IMR-90 (cell line): ENCODE results near the gene MFSD12. TPM values are rescaled to one million over a fixed set of nuclear protein-coding genes. Genes with fewer than 3 reads are reported as not detected.

Experiments used
- ATAC-seq: fragments of 200-7000 bp; cut with Tn5 transposase; 2 replicates; pipeline ENCODE4 v1.9.1; 2020; ENCODE audit warnings: low read depth, mild to moderate bottlenecking, moderate library complexity
- BruUV-seq: library from RNA; stranded (reverse); fragments of 400-500 nt; replicated peaks from 2 replicates; lab custom pipeline; 2021; lab: Mats Ljungman, UMichigan
- CTCF ChIA-PET: fragments of 300-600 bp; formaldehyde crosslinking; extraction: SDS; loops from one replicate; lab custom pipeline; 2021; ENCODE audit warnings: antibody characterized with exemption; lab: Yijun Ruan, JAX
- POLR2A ChIA-PET: fragments of 300-600 bp; sonication (Branson Sonifier 250); formaldehyde crosslinking; loops from one replicate; lab custom pipeline; 2022; ENCODE audit warnings: antibody characterized with exemption; ENCODE audit not compliant: unreplicated experiment; lab: Charles Lee
- DNase-seq: peaks from one replicate; pipeline ENCODE4 v3.0.0; 2013
- H2AFZ ChIP-seq: replicated peaks from 2 replicates; pipeline ENCODE3; 2013; ENCODE audit warnings: low read length, mild to moderate bottlenecking; ENCODE audit not compliant: poor library complexity
- H2AK5ac ChIP-seq: 2 replicates; pipeline ENCODE4 v1.6.1; 2013; ENCODE audit warnings: low read depth, low read length, inconsistent platforms
- H2AK9ac ChIP-seq: replicated peaks from 2 replicates; pipeline ENCODE3; 2013; ENCODE audit warnings: mild to moderate bottlenecking, low read depth, low read length, moderate library complexity; ENCODE audit not compliant: poor library complexity
- H2BK120ac ChIP-seq: 2 replicates; pipeline ENCODE4 v1.6.1; 2013; ENCODE audit warnings: low read depth, low read length, inconsistent platforms
- H2BK15ac ChIP-seq: 3 replicates; pipeline ENCODE4 v1.6.1; 2013; ENCODE audit warnings: low read depth, low read length, inconsistent platforms
- H2BK20ac ChIP-seq: 2 replicates; pipeline ENCODE4 v1.6.1; 2013; ENCODE audit warnings: low read depth, mild to moderate bottlenecking, inconsistent platforms, low read length, moderate library complexity
- H2BK5ac ChIP-seq: 2 replicates; pipeline ENCODE4 v1.6.1; 2013; ENCODE audit warnings: mild to moderate bottlenecking, low read depth, low read length, inconsistent platforms; ENCODE audit not compliant: poor library complexity, severe bottlenecking
- H3K14ac ChIP-seq: replicated peaks from 2 replicates; pipeline ENCODE4 v1.6.1; 2013; ENCODE audit warnings: low read depth, low read length, inconsistent platforms
- H3K18ac ChIP-seq: 2 replicates; pipeline ENCODE4 v1.6.1; 2013; ENCODE audit warnings: low read depth, low read length, control low read depth
- H3K23ac ChIP-seq: 2 replicates; pipeline ENCODE4 v1.6.1; 2013; ENCODE audit warnings: low read depth, low read length, inconsistent platforms
- H3K27ac ChIP-seq: 2 replicates; pipeline ENCODE4 v1.5.1; 2013; ENCODE audit warnings: mild to moderate bottlenecking, control low read depth, low read length; ENCODE audit not compliant: insufficient read depth
- H3K27me3 ChIP-seq: 2 replicates; pipeline ENCODE4 v1.6.1; 2013; ENCODE audit warnings: low read length; ENCODE audit not compliant: control insufficient read depth, insufficient read depth
- H3K36me3 ChIP-seq: 2 replicates; pipeline ENCODE4 v1.6.1; 2013; ENCODE audit warnings: low read length, mixed read lengths; ENCODE audit not compliant: control insufficient read depth, insufficient read depth
- H3K4ac ChIP-seq: 2 replicates; pipeline ENCODE4 v1.6.1; 2013; ENCODE audit warnings: low read depth, low read length, inconsistent platforms
- H3K4me1 ChIP-seq: 2 replicates; pipeline ENCODE4 v1.6.1; 2013; ENCODE audit warnings: low read length, mixed read lengths; ENCODE audit not compliant: control insufficient read depth, insufficient read depth
- H3K4me2 ChIP-seq: 2 replicates; pipeline ENCODE4 v1.6.1; 2013; ENCODE audit warnings: low read depth, mild to moderate bottlenecking, control low read depth, low read length, moderate library complexity
- H3K4me3 ChIP-seq: 2 replicates; pipeline ENCODE4 v1.5.1; 2013; ENCODE audit warnings: low read depth, mild to moderate bottlenecking, control low read depth, low read length, moderate library complexity; ENCODE audit not compliant: insufficient read depth
- H3K56ac ChIP-seq: 2 replicates; pipeline ENCODE4 v1.6.1; 2013; ENCODE audit warnings: low read length, inconsistent platforms; ENCODE audit not compliant: insufficient read depth; ENCODE audit errors: extremely low read depth
- H3K79me1 ChIP-seq, 2 experiments: 2 replicates each; pipeline ENCODE4 v1.6.1; 2013; ENCODE audit warnings: low read length in 2 of 2, inconsistent platforms in 1 of 2, low read depth in 1 of 2
- H3K9ac ChIP-seq: 2 replicates; pipeline ENCODE4 v1.6.1; 2013; ENCODE audit warnings: low read depth, low read length, control low read depth
- H3K9me1 ChIP-seq: 2 replicates; pipeline ENCODE4 v1.6.1; 2013; ENCODE audit warnings: low read length, inconsistent platforms; ENCODE audit not compliant: insufficient read depth
- H3K9me3 ChIP-seq: 2 replicates; pipeline ENCODE4 v1.6.1; 2013; ENCODE audit warnings: low read length; ENCODE audit not compliant: control insufficient read depth, insufficient read depth
- H4K20me1 ChIP-seq: 2 replicates; pipeline ENCODE4 v1.6.1; 2013; ENCODE audit warnings: low read length, inconsistent platforms; ENCODE audit not compliant: insufficient read depth
- H4K5ac ChIP-seq: 2 replicates; pipeline ENCODE4 v1.6.1; 2013; ENCODE audit warnings: mild to moderate bottlenecking, low read depth, low read length, control low read depth
- H4K8ac ChIP-seq, 2 experiments: 2 replicates each; pipeline ENCODE4 v1.6.1; 2013; ENCODE audit warnings: low read depth in 2 of 2, low read length in 2 of 2, control low read depth in 1 of 2, inconsistent platforms in 1 of 2
- H4K91ac ChIP-seq: 2 replicates; pipeline ENCODE4 v1.6.1; 2013; ENCODE audit warnings: low read depth, low read length, inconsistent platforms; ENCODE audit not compliant: insufficient read depth
- BHLHE40 ChIP-seq: fragments of 150-350 bp; IDR thresholded peaks from 2 replicates; pipeline ENCODE4 v1.6.1; 2016; ENCODE audit warnings: mild to moderate bottlenecking, low read depth, low read length
- CEBPB ChIP-seq: IDR thresholded peaks from 2 replicates; pipeline ENCODE4 v1.6.1; 2012; ENCODE audit warnings: low read depth, low read length, improper control_type of control experiment
- CHD1 ChIP-seq: IDR thresholded peaks from 2 replicates; pipeline ENCODE4 v1.6.1; 2012; ENCODE audit warnings: low read depth, low read length, improper control_type of control experiment
- FOS ChIP-seq: fragments of 150-350 bp; IDR thresholded peaks from 2 replicates; pipeline ENCODE4 v1.6.1; 2016; ENCODE audit warnings: low read depth, low read length
- MAFK ChIP-seq: IDR thresholded peaks from 2 replicates; pipeline ENCODE4 v1.6.1; 2012; ENCODE audit warnings: low read depth, low read length, improper control_type of control experiment
- MAZ ChIP-seq: IDR thresholded peaks from 2 replicates; pipeline ENCODE4 v1.6.1; 2012; ENCODE audit warnings: low read depth, mild to moderate bottlenecking, low read length, improper control_type of control experiment, moderate library complexity, borderline replicate concordance
- MXI1 ChIP-seq: IDR thresholded peaks from 2 replicates; pipeline ENCODE4 v1.6.1; 2012; ENCODE audit warnings: low read depth, mild to moderate bottlenecking, low read length, moderate library complexity, borderline replicate concordance
- NFE2L2 ChIP-seq: fragments of 150-350 bp; IDR thresholded peaks from 2 replicates; pipeline ENCODE4 v1.6.1; 2016; ENCODE audit warnings: low read depth, mild to moderate bottlenecking, low read length
- POLR2A ChIP-seq: IDR thresholded peaks from 2 replicates; pipeline ENCODE4 v1.6.1; 2012; ENCODE audit warnings: mild to moderate bottlenecking, low read depth, low read length
- RAD21 ChIP-seq: IDR thresholded peaks from 2 replicates; pipeline ENCODE4 v1.6.1; 2012; ENCODE audit warnings: low read length, improper control_type of control experiment
- RCOR1 ChIP-seq: IDR thresholded peaks from 2 replicates; pipeline ENCODE4 v1.6.1; 2012; ENCODE audit warnings: mild to moderate bottlenecking, low read length, improper control_type of control experiment; ENCODE audit not compliant: insufficient replicate concordance
- RFX5 ChIP-seq: IDR thresholded peaks from 2 replicates; pipeline ENCODE4 v1.8.0; 2012; ENCODE audit warnings: low read depth, mild to moderate bottlenecking, low read length, moderate library complexity
- SMC3 ChIP-seq: fragments of 150-350 bp; IDR thresholded peaks from 2 replicates; pipeline ENCODE4 v1.6.1; 2016; ENCODE audit warnings: low read depth, mild to moderate bottlenecking, antibody characterized with exemption, low read length, moderate library complexity
- WGBS, 2 experiments: methylation state at CpG; one replicate each; pipeline versions ENCODE4 v1.1.5 to v1.1.7; 2013; ENCODE audit warnings: missing lambda C conversion rate in 2 of 2; ENCODE audit not compliant: insufficient read length in 1 of 2; ENCODE audit errors: extremely low coverage in 2 of 2; 5-methylcytosine and 5-hydroxymethylcytosine counted together
- dilution Hi-C: fragments of 300-500 bp; cut with HindIII; formaldehyde crosslinking; loops from one replicate; pipeline ENCODE4 v1.14.3; 2018; ENCODE audit warnings: low sequenced_read_pairs; ENCODE audit not compliant: unreplicated experiment
- in situ Hi-C: fragments of 300-500 bp; cut with MboI; formaldehyde crosslinking; loops from 3 replicates; pipeline ENCODE4 v1.14.3; 2019; ENCODE audit warnings: low sequenced_read_pairs, inconsistent platforms, mixed read lengths
- intact Hi-C: fragments of 100-400 bp; cut with micrococcal nuclease; formaldehyde crosslinking; loops from 2 replicates; pipeline ENCODE4 v1.10.0; 2022
- polyA plus RNA-seq, 3 experiments: library from polyadenylated mRNA; depleted of rRNA; stranded (reverse); fragments of >200 nt; gene quantifications; 2 replicates each; pipeline ENCODE4 v1.2.3, GENCODE V29; 2012; ENCODE audit warnings: low replicate concordance in 1 of 3
- total RNA-seq: library from RNA; depleted of rRNA; stranded (reverse); fragments of >200 nt; gene quantifications from 2 replicates; pipeline ENCODE4 v1.2.3, GENCODE V29; 2012
- TF ChIP-seq, protein P1 (sequence below): conservative IDR thresholded peaks from 2 replicates; pipeline ENCODE4 v1.5.1; 2012; ENCODE audit warnings: mild to moderate bottlenecking, low read depth, low read length, improper control_type of control experiment
- TF ChIP-seq, protein P2 (sequence below): fragments of 150-350 bp; IDR thresholded peaks from 2 replicates; pipeline ENCODE4 v1.6.1; 2016; ENCODE audit warnings: low read depth, mild to moderate bottlenecking, low read length, moderate library complexity, borderline replicate concordance
- TF ChIP-seq, protein P3 (sequence below): fragments of 150-350 bp; IDR thresholded peaks from 2 replicates; pipeline ENCODE4 v1.6.1; 2017; ENCODE audit warnings: mild to moderate bottlenecking, antibody characterized with exemption, low read length, low read depth

The MFSD12 gene
- total and polyA plus RNA-seq, 2 of the 4 experiments (the other 2 are of a cell fraction) = 20.4 to 77.2 TPM

DNA sequence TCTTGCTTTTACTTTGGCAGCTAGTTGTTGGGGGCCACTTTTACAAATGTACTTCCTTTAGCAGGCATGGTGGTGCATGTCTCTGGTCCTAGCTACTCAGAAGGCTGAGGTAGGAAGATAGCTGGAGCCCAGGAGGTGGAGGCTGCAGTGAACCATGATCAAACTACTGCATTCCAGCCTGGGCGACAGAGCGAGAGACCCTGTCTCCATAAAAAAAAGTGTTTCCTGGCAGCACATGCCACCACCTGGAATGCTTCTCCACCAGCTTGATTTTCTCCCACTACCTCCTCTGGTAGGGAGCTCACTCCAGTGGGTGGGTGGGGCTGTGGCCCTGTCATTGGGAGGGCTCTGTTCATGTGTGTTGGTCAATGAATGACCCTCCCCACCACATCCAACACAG is 38.7 kb downstream of the MFSD12 start:
- no peak overlapping the region for H2AK9ac ChIP-seq
- no peak overlapping the region for H3K4me2 ChIP-seq
- H3K4ac ChIP-seq = no peak overlapping the region
- BruUV-seq = no TSS peak
- H2BK15ac ChIP-seq = no peak overlapping the region
- TF ChIP-seq, protein P1, sequence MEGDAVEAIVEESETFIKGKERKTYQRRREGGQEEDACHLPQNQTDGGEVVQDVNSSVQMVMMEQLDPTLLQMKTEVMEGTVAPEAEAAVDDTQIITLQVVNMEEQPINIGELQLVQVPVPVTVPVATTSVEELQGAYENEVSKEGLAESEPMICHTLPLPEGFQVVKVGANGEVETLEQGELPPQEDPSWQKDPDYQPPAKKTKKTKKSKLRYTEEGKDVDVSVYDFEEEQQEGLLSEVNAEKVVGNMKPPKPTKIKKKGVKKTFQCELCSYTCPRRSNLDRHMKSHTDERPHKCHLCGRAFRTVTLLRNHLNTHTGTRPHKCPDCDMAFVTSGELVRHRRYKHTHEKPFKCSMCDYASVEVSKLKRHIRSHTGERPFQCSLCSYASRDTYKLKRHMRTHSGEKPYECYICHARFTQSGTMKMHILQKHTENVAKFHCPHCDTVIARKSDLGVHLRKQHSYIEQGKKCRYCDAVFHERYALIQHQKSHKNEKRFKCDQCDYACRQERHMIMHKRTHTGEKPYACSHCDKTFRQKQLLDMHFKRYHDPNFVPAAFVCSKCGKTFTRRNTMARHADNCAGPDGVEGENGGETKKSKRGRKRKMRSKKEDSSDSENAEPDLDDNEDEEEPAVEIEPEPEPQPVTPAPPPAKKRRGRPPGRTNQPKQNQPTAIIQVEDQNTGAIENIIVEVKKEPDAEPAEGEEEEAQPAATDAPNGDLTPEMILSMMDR = no peak
- no peak for TF ChIP-seq MAFK
- no peak for TF ChIP-seq NFE2L2
- no peak for TF ChIP-seq RAD21
- TF ChIP-seq RCOR1 = no peak
- no peak for TF ChIP-seq FOS
- no peak for TF ChIP-seq MXI1
- TF ChIP-seq, protein P2, sequence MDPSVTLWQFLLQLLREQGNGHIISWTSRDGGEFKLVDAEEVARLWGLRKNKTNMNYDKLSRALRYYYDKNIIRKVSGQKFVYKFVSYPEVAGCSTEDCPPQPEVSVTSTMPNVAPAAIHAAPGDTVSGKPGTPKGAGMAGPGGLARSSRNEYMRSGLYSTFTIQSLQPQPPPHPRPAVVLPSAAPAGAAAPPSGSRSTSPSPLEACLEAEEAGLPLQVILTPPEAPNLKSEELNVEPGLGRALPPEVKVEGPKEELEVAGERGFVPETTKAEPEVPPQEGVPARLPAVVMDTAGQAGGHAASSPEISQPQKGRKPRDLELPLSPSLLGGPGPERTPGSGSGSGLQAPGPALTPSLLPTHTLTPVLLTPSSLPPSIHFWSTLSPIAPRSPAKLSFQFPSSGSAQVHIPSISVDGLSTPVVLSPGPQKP = no peak
- TF ChIP-seq CEBPB = no peak
- TF ChIP-seq CHD1 = no peak
- TF ChIP-seq, protein P3, sequence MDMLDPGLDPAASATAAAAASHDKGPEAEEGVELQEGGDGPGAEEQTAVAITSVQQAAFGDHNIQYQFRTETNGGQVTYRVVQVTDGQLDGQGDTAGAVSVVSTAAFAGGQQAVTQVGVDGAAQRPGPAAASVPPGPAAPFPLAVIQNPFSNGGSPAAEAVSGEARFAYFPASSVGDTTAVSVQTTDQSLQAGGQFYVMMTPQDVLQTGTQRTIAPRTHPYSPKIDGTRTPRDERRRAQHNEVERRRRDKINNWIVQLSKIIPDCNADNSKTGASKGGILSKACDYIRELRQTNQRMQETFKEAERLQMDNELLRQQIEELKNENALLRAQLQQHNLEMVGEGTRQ = no peak
- no peak for TF ChIP-seq BHLHE40
- TF ChIP-seq POLR2A = no peak
- TF ChIP-seq SMC3 = no peak
- TF ChIP-seq MAZ = no peak
- TF ChIP-seq RFX5 = no peak
- no peak overlapping the region for H3K27ac ChIP-seq
- ATAC-seq (no peak), DNase-seq (no peak)
- intact Hi-C loops = no loop called here
- H4K5ac ChIP-seq = no peak overlapping the region
- no peak overlapping the region for H3K23ac ChIP-seq
- no peak overlapping the region for H3K18ac ChIP-seq
- H3K4me3 ChIP-seq = no peak overlapping the region
- no CpG with 5 or more reads among the region's 2 CpGs for WGBS, 2 experiments
- H2BK20ac ChIP-seq = no peak overlapping the region
- H2BK5ac ChIP-seq = no peak overlapping the region
- peaks cover 15 to 94% of the 10 kb centered on the region in 2 experiments for H3K79me1 ChIP-seq
- no peak overlapping the region for H4K91ac ChIP-seq
- H2AFZ ChIP-seq = no peak overlapping the region
- no peak overlapping the region for H3K14ac ChIP-seq
- H4K20me1 ChIP-seq = peaks cover 99% of the 10 kb centered on the region
- CTCF ChIA-PET = no interaction called here
- in situ Hi-C loops = no loop called here
- no peak overlapping the region for H2BK120ac ChIP-seq
- POLR2A ChIA-PET = interaction anchor here (0.5 kb wide), 1 partner anchor 11 kb away, joined by 4 read pairs; no protein-coding TSS in a partner anchor
- no peaks in the 10 kb centered on the region for H3K27me3 ChIP-seq
- peaks cover 18% of the 10 kb centered on the region; the same call in 1 of the 2 replicates for H3K36me3 ChIP-seq
- no peak overlapping the region for H3K9ac ChIP-seq
- H2AK5ac ChIP-seq = no peak overlapping the region
- no peaks in the 10 kb centered on the region for H3K9me3 ChIP-seq
- H3K9me1 ChIP-seq = peaks cover 24% of the 10 kb centered on the region
- H3K56ac ChIP-seq = no peak overlapping the region
- H3K4me1 ChIP-seq = peaks cover 11% of the 10 kb centered on the region
- dilution Hi-C loops = no loop called here
- no peak overlapping the region for H4K8ac ChIP-seq
